HG03558 (cell line): ENCODE measurements around the gene MTREX.
A peak's percentile ranks its signal among the peaks of the same experiment; 100 is the strongest.

Experiments used
- ATAC-seq: cut with Tn5 transposase; IDR thresholded peaks from one replicate; pipeline ENCODE4 v1.9.1; 2021; ENCODE audit warnings: moderate number of reproducible peaks; ENCODE audit not compliant: unreplicated experiment; ENCODE audit errors: extremely low read depth

Gene MTREX

GRCh38 chr5:55418994-55419968, 111.5 kb downstream of the MTREX start:
- no peak for ATAC-seq

DNA sequence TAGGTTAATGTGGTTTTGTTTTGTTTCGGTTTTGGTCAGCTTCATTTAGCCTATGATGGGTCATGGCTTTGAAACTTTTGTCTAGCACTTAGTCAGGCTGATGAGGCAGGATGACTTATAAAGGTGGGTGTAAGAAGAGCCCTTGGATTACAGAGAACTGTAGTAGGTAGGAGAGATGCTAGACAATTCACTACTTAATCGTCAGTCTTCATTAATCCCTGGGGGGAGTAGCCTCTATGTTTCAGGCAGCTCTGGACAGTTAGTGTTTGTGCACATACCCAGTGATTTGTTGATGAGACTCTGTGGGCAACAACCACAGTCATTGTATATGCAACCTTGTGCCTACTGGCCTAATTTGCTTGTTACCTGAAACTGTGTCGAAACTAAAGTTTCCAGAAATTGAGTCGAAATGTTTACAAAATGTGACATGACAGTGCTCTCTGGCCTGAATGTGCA, 113.3 kb downstream of the MTREX start:
- ATAC-seq: peak; percentile 85

- ATAC-seq: no peak
Observed at GRCh38 chr5:55426455-55426854, 118.7 kb downstream of the MTREX start.

DNA sequence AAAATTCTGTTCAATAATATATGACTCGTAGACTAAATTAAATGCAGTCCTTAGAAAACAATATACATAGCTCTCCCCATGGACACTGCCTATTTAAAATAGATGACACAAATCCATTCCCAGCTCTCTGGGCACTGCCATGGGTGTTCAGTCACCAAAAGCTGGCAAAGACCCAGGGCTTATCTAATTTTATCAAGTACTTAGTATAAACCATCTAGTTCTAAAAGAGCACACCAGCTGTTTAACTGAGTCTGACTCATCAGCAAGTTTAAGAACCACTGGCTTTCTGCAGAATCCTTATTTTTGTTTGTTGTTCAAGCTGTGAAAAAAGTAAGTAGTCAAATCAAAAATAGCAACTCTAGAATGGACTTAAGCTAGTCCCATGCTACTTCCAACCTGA, 119.4 kb downstream of the MTREX start:
- no peak for ATAC-seq

DNA sequence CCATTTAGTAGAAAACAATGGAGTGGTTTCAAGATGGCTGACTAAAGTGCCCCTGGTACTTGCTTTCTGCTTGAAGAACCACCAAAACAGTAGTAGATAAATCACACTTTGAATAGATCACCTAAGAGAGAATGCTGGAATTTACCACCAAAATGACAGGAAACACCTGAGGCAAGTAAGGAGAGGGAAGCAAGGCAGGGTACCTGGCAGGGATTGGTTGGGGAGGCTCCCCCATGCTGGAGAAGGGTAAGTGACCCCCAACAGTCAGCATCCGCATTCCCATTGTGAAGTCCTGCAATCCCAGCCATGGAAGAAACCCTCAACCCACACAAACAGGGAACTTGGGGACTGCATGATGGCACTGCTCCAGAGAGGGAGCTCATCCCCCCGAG, 121.4 kb downstream of the MTREX start:
- no peak for ATAC-seq

- no peak for ATAC-seq
Observed at GRCh38 chr5:55429613-55430253, 121.9 kb downstream of the MTREX start.

DNA sequence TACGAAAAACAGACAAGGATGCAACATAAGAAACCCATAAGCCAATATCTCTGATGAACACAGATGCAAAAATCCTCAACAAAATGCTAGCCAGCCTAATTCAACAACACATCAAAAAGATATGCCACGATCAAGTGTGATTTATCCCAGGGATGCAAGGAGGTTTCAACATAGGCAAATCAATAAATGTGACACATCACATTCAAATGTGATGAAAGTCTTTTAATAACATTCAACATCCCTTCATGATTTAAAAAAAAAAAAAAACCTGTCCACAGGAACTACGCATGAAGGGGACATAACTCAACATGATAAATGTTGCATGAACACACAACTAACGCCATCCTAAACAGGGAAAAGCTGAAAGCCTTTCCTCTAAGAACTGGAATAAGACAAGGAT, 124.8 kb downstream of the MTREX start:
- ATAC-seq: no peak

DNA sequence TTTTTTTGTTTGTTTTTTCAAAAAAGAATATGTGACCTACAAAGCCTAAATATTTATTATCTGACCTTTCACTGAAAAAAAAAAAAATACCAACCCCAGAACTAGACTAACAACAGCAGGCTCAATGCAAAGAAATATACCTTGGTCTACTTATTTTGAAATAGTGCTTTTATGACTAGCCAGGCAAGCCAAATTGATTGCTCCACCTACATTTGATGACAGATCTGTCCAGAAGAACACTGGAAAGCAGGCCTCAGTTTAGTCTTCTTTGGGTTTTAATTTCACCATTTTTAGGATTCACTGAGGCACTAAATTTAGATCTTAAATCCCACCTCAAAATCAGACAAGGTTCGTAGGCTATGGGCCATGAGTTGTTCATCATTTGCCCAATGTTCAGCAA, 129.7 kb downstream of the MTREX start:
- ATAC-seq: no peak

DNA sequence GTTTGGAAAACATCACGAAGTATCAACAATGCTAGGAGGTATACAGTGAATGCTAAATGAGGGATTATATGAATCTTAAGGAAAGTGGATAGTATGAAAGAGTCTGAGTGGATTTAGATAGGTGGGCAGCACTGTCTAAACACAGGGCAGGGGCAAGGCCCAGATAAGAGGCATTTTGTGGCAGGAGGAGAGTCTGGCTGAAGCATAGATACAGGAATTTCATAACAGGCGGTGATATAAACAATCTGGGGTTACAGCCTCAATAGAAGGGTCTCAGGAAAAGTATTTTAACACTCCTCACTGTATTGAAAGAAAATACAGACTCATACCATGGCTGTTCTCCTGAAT, 130.0 kb downstream of the MTREX start:
- ATAC-seq: no peak

- ATAC-seq: no peak
Observed at GRCh38 chr5:55438998-55439397, 131.2 kb downstream of the MTREX start.

DNA sequence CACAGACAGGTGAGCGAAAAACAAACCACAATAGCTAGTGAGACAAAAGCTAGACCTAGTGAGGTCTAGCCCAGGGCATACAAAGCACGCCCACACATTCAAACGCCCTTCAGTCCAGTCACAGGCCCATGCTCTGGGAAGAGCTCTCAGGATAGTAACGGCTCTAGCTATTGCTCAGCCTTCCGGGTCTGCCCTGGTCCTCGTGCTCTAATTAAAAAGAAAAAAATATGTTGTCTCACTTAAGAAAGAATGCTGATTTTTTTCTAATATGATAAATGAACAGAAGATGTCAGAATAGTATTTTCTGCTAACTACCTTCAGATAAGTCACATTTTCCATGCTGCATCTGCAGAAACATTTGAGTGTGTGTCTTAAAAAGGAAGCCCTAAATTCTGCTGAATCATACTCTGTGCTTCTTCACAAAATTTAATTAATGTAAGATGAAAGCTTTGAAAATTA, 132.4 kb downstream of the MTREX start:
- ATAC-seq: no peak

DNA sequence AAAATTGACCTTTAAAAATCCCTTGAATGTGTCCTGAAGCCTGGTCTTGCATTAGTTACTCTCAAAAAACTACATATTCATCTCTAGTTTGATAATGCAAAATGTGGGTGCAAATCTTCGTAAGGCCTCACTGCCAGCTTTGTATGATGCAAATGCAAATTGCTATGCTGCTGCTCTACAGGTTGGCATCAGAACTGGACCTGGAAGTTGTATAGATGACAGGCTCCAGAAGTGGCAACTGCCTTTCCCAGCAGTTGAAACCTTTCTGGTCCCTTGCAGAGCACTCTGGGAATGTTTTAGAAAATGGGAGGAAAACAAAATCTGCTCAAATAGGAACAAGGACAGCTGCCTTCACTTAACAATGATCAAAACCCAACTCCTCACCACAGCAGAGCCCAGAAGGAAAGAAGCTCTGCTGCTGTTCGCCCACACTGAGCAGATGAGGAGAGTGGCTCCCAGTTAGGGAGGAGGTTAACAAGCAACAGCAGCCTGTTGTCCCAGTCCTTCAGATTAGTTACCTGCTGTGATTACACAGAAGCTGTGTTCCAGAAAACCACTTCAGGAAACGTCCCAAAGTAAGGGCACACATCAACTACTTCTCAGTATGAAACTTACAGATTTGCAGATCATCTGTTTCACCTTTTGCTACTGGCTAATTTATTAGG, 133.4 kb downstream of the MTREX start:
- ATAC-seq: no peak

DNA sequence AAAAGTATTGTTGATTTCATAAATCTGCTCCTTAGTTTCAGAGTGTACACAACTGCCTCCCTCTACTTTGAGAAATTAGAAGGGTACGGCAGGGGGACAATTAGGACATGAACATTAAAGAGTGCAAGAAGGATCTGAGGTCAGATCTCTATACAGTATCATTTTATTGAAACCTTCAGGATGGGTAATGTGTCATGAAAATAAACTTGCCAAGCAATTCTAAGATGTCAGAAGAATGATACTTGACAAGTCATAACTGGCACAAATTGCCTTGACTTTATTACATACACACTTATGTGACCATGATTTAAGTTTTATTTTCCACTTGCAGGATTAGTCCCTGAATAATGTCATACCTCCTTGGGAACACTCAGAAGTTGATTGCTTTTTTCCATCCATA, 134.2 kb downstream of the MTREX start:
- no peak for ATAC-seq

DNA sequence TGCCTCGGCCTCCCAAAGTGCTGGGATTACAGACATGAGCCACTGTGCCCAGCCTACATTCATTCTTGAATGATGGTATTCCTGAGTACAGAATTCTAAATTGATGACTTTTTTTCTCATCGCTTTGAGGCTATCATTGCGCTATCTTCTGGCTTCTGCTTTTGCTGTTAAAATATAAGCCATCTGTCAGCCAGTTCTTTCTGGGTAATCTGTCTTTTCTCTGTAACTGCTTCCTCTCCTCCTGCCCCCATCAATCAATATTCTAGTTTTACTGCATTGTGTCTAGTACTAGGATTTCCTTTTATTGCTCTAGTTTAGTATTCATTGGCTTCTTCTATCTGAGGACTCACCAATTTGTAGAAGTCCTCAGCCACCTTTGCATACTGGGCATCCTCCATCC, 138.0 kb downstream of the MTREX start:
- no peak for ATAC-seq

DNA sequence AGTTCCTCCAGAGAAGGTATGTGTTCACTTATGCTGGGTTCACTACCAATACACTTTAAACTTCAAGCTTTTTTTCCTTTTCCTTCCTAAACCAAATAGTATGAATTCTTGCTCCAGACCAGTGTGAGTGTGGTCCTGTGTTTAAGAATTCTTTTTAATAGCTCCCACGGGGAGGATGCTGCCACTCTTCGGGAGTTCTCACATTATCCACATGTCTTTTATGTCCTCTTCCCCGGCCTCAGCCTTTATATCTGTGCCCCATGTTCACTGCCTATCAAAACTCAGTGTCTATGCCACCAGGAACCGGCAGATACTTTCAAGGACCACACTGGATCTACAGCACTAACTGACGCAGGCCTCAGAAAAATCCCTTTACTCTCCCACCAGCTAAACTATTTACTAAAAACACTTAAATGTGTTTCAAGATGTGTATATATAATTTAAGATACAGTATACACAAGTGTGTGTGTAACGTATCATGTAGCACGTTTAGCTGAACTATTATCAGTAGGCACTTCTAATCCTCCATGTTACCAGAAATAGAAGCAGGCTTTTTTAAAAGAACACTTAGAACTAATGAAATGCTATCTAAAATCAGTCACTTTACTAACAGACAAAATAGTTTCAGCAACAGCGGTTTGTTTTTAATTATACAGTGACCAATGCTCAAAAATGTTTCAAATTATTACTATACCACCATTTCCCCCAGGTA, 139.0 kb downstream of the MTREX start:
- no peak for ATAC-seq

DNA sequence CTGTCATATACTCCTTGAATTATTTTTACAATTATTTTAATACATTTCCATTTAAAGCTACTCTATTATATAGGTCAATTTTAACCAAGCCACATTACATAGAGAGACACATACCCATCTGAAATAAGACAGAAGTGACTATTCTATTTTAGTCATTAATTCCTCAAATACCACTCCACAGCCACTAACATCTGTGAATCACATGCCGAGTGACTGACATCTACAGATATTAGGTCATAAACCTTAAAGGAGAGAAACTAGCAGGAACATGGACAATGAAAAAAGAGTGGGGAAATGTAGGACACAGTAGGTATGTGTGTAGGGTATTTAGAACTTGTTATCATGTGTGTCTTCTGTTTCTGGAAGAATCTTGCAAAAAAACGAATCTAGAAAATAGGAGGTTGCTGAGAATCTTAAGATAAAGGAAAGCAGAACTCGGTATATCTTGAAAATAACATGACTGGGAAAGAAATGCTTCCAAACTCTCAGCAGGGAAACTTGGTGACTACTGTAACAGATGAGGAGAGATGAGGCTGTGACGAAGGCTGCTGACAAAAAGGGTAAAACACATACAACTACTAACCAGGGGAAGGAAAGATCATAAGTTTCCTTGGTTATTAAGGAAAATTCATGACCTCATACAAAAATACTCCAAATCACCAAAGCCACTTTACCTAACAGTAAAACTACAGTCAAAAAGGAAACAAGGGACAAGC, 142.4 kb downstream of the MTREX start:
- ATAC-seq: no peak

- no peak for ATAC-seq
Observed at GRCh38 chr5:55451976-55452375, 144.2 kb downstream of the MTREX start.

DNA sequence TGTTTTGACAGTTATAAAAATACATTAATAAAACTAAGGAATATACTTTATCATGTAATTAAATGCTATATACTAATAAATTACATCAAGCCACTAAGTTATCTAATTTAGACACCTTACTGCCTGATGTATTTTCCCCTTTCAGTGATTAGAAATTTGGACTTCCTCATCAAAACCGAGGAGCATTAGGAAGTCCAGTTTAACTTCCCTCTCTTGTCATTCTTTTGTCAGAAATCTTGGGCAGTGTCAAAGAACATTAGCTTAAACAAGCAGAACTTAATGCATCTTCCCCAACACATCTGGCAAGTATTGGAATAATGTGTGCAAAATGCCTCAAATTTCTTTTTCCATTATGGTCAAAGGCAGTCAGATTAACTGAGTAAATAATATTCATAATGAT, 145.4 kb downstream of the MTREX start:
- ATAC-seq: no peak

GRCh38 chr5:55454282-55454681, 146.5 kb downstream of the MTREX start:
- ATAC-seq: no peak
